GM23248 (cell line): ENCODE results near the gene DDC. TPM values are rescaled to one million over a fixed set of nuclear protein-coding genes. Genes with fewer than 3 reads are reported as not detected.
"Not testable (repeated sequence)": the region's sequence is repeated elsewhere in the genome, so short reads cannot be mapped to it uniquely, and the experiment has no call there.

Source experiments
- DNase-seq: peaks from one replicate; pipeline ENCODE4 v3.0.0-alpha.2; 2015
- H2AFZ ChIP-seq: fragments of 200-600 bp; sonication (generic); 2 replicates; pipeline ENCODE4 v1.6.1; 2016; ENCODE audit warnings: antibody characterized with exemption
- H3F3A ChIP-seq: fragments of 200-600 bp; sonication (generic); 2 replicates; pipeline ENCODE4 v1.6.1; 2016; ENCODE audit warnings: mild to moderate bottlenecking, antibody characterized with exemption, mixed run types; ENCODE audit not compliant: insufficient read depth
- H3K27ac ChIP-seq: fragments of 200-600 bp; sonication (generic); 2 replicates; pipeline ENCODE4 v1.5.1; 2016; ENCODE audit warnings: mild to moderate bottlenecking
- H3K27me3 ChIP-seq: fragments of 200-600 bp; sonication (generic); replicated peaks from 2 replicates; pipeline ENCODE4 v1.6.1; 2016; ENCODE audit warnings: mild to moderate bottlenecking; ENCODE audit not compliant: insufficient read depth
- H3K36me3 ChIP-seq: fragments of 200-600 bp; sonication (generic); 2 replicates; pipeline ENCODE4 v1.6.1; 2016; ENCODE audit warnings: low read depth, mild to moderate bottlenecking
- H3K4me1 ChIP-seq: fragments of 200-600 bp; sonication (generic); 2 replicates; pipeline ENCODE4 v1.6.1; 2016; ENCODE audit warnings: mild to moderate bottlenecking; ENCODE audit not compliant: insufficient read depth
- H3K4me2 ChIP-seq: fragments of 200-600 bp; sonication (generic); one replicate; pipeline ENCODE4 v1.6.1; 2016; ENCODE audit warnings: mild to moderate bottlenecking; ENCODE audit not compliant: unreplicated experiment
- H3K4me3 ChIP-seq: fragments of 200-600 bp; sonication (generic); 2 replicates; pipeline ENCODE4 v1.5.1; 2016; ENCODE audit warnings: mild to moderate bottlenecking
- H3K79me2 ChIP-seq: fragments of 200-600 bp; sonication (generic); 2 replicates; pipeline ENCODE4 v1.6.1; 2016; ENCODE audit warnings: mild to moderate bottlenecking; ENCODE audit not compliant: insufficient read depth
- H3K9ac ChIP-seq: fragments of 200-600 bp; sonication (generic); 2 replicates; pipeline ENCODE4 v1.6.1; 2016; ENCODE audit warnings: mild to moderate bottlenecking
- H3K9me2 ChIP-seq: fragments of 200-600 bp; sonication (generic); 2 replicates; pipeline ENCODE4 v1.6.1; 2016; ENCODE audit warnings: mixed run types, mild to moderate bottlenecking, moderate library complexity; ENCODE audit not compliant: insufficient read depth
- H3K9me3 ChIP-seq: fragments of 200-600 bp; sonication (generic); one replicate; pipeline ENCODE4 v1.6.1; 2017; ENCODE audit warnings: low read depth
- H4K20me1 ChIP-seq: fragments of 200-600 bp; sonication (generic); 2 replicates; pipeline ENCODE4 v1.6.0; 2016; ENCODE audit not compliant: insufficient read depth
- EZH2 ChIP-seq: fragments of 200-600 bp; sonication (generic); IDR thresholded peaks from 2 replicates; pipeline ENCODE4 v1.6.1; 2018; ENCODE audit warnings: antibody characterized with exemption, mild to moderate bottlenecking; ENCODE audit not compliant: insufficient read depth, poor library complexity, severe bottlenecking
- EZH2phosphoT487 ChIP-seq: fragments of 200-600 bp; sonication (generic); IDR thresholded peaks from 2 replicates; pipeline ENCODE4 v1.6.1; 2018; ENCODE audit warnings: antibody characterized with exemption, moderate library complexity, mild to moderate bottlenecking, low read depth; ENCODE audit not compliant: insufficient read depth
- WGBS, 2 experiments: methylation state at CpG; one replicate each; pipeline ENCODE4 v1.1.6; 2015 to 2017; ENCODE audit warnings: low lambda C conversion rate in 2 of 2, low coverage in 1 of 2; ENCODE audit errors: missing lambda C conversion rate in 2 of 2; 5-methylcytosine and 5-hydroxymethylcytosine counted together
- in situ Hi-C: fragments of 300-500 bp; cut with MboI; formaldehyde crosslinking; loops from 2 replicates; pipeline ENCODE4 v1.15.0; 2020
- polyA plus RNA-seq: library from polyadenylated mRNA; unstranded; fragments of >200 nt; fragmentation: Nextera tagmentation; extraction: Ambion mirVana; gene quantifications from 2 replicates; pipeline ENCODE4 v1.2.1, GENCODE V29; 2016
- total RNA-seq: library from RNA; depleted of rRNA; stranded (reverse); fragments of >200 nt; shearing (Covaris generic); gene quantifications from 2 replicates; pipeline ENCODE4 v1.2.3, GENCODE V29; 2014

The DDC gene
- total and polyA plus RNA-seq, 2 experiments from 2014 or later = not detected

GRCh38 chr7:50584793-50585408 lies 19.7 kb upstream of the DDC start:
- Histone ChIP-seq H3K9me3 (no peaks in the 10 kb centered on the region), H3K79me2 (no peaks in the 10 kb centered on the region), H3K36me3 (no peaks in the 10 kb centered on the region), H3K9me2 (no peaks in the 10 kb centered on the region), H3K4me2 (no peak overlapping the region), H3K4me3 (no peak overlapping the region), H3K27me3 (peaks cover 9% of the 10 kb centered on the region; the same call in 1 of the 2 replicates), H3K4me1 (no peaks in the 10 kb centered on the region), H2AFZ (no peak overlapping the region), H3K27ac (no peak overlapping the region), H4K20me1 (no peaks in the 10 kb centered on the region), H3F3A (no peaks in the 10 kb centered on the region), H3K9ac (no peak overlapping the region)
- in situ Hi-C loops = no loop called here
- 72 to 73% methylated on average over 5 of the region's 5 CpGs for WGBS, 2 experiments
- DNase-seq = no peak
- TF ChIP-seq EZH2phosphoT487 = no peak
- TF ChIP-seq EZH2 = no peak

GRCh38 chr7:50584386-50584785 lies 19.2 kb upstream of the DDC start:
- H2AFZ ChIP-seq = no peak overlapping the region
- no peaks in the 10 kb centered on the region for H4K20me1 ChIP-seq
- no peaks in the 10 kb centered on the region for H3K4me1 ChIP-seq
- H3K36me3 ChIP-seq = no peaks in the 10 kb centered on the region
- DNase-seq = no peak
- 42 to 55% methylated on average over 3 to 4 of the region's 4 CpGs for WGBS, 2 experiments
- H3K9me3 ChIP-seq = no peaks in the 10 kb centered on the region
- H3K4me2 ChIP-seq = no peak overlapping the region
- H3K4me3 ChIP-seq = no peak overlapping the region
- no peaks in the 10 kb centered on the region for H3K79me2 ChIP-seq
- in situ Hi-C loops = no loop called here
- H3F3A ChIP-seq = no peaks in the 10 kb centered on the region
- no peaks in the 10 kb centered on the region for H3K9me2 ChIP-seq
- no peak overlapping the region for H3K27ac ChIP-seq
- TF ChIP-seq EZH2 (no peak), EZH2phosphoT487 (no peak)
- H3K9ac ChIP-seq = no peak overlapping the region
- H3K27me3 ChIP-seq = peaks cover 9% of the 10 kb centered on the region; the same call in 1 of the 2 replicates

- H3F3A ChIP-seq, in situ Hi-C loops, H3K4me1 ChIP-seq, H3K9me3 ChIP-seq, H4K20me1 ChIP-seq, H3K9me2 ChIP-seq, H2AFZ ChIP-seq, H3K4me2 ChIP-seq, H3K27me3 ChIP-seq, H3K9ac ChIP-seq, DNase-seq, H3K4me3 ChIP-seq, H3K27ac ChIP-seq, H3K36me3 ChIP-seq, H3K79me2 ChIP-seq: not testable (repeated sequence)
- 66 to 67% methylated on average over 4 of the region's 4 CpGs for WGBS, 2 experiments
These were observed 18.1 kb upstream of the DDC start for GRCh38 chr7:50583295-50583694.

GRCh38 chr7:50582271-50582670 lies 17.1 kb upstream of the DDC start:
- H4K20me1 ChIP-seq, H3K9me2 ChIP-seq, H3F3A ChIP-seq, H3K27me3 ChIP-seq, H3K27ac ChIP-seq, H3K9ac ChIP-seq, DNase-seq, H3K79me2 ChIP-seq, H3K4me1 ChIP-seq, H3K4me3 ChIP-seq, in situ Hi-C loops, H3K4me2 ChIP-seq, H3K36me3 ChIP-seq, H2AFZ ChIP-seq, H3K9me3 ChIP-seq: not testable (repeated sequence)
- 62 to 65% methylated on average over 4 of the region's 4 CpGs for WGBS, 2 experiments

- H2AFZ ChIP-seq, H3K9me3 ChIP-seq, H3K9me2 ChIP-seq, H3F3A ChIP-seq, H3K27ac ChIP-seq, in situ Hi-C loops, H3K36me3 ChIP-seq, H3K27me3 ChIP-seq, H3K4me1 ChIP-seq, H3K4me3 ChIP-seq, H3K4me2 ChIP-seq, H3K9ac ChIP-seq, DNase-seq, H3K79me2 ChIP-seq, H4K20me1 ChIP-seq: not testable (repeated sequence)
- WGBS, 2 experiments = 40 to 60% methylated on average over 2 of the region's 2 CpGs
These were observed 15.5 kb upstream of the DDC start for GRCh38 chr7:50580666-50581065.
